Measurements from ENCODE around the gene CHD5. TPM values are rescaled to one million over a fixed set of nuclear protein-coding genes. Genes with fewer than 3 reads are reported as not detected.

The CHD5 gene
- under 1 TPM in 1 of 4 donors, not detected in 3; 0.05 TPM for total RNA-seq

- no peaks in the 10 kb centered on the region for H3K9me3 ChIP-seq
- DNase-seq, result no peak
- peaks cover 5% of the 10 kb centered on the region in 2 donors for H3K4me1 ChIP-seq
- H3K4me3 ChIP-seq, result peak within 1 kb of the TSS in 1 of 4 donors; percentile 20
- no peak for ATAC-seq
- intact Hi-C loops (cut with DNase I; ENCODE audit: low total_unique reads) (no loop called here), in situ Hi-C loops (cut with MboI; ENCODE audit: low sequenced_read_pairs in 4 of 4) (no loop called here)
- no peak within 1 kb of the TSS for H3K27ac ChIP-seq
- H3K36me3 ChIP-seq, result no peaks in the 10 kb centered on the region
- peaks cover 43 to 49% (median 45%) of the 10 kb centered on the region in 3 donors for H3K27me3 ChIP-seq
- no peak for TF ChIP-seq POLR2A (IDR thresholded peaks at IDR 0.05)
- peak in 1 of 5 experiments; percentile 13 for TF ChIP-seq CTCF (IDR thresholded peaks at IDR 0.05 in 4 of 5, conservative IDR thresholded peaks at IDR 0.05 in 1 of 5)
Measured at GRCh38 chr1:6180268-6180706, at the start of gene CHD5. TSS of gene CHD5 (minus strand) at chr1:6180321. CDS start at chr1:6180023, 298 bp downstream.

GRCh38 chr1:6225651-6226050 lies 45.5 kb upstream of the CHD5 start:
- H3K27me3 ChIP-seq, result no peaks in the 10 kb centered on the region
- in situ Hi-C loops (cut with MboI; ENCODE audit: low sequenced_read_pairs in 4 of 4), result loop anchor here in 1 of 4 donors (25.0 kb wide), 1 partner anchor 187 kb away; the partner anchor contains the start of genes ESPN and HES2
- no peak for ATAC-seq
- H3K36me3 ChIP-seq, result peaks cover 0 to 77% of the 10 kb centered on the region in 2 donors
- H3K4me3 ChIP-seq, result no peak overlapping the region
- H3K27ac ChIP-seq, result no peak overlapping the region
- H3K9me3 ChIP-seq, result no peaks in the 10 kb centered on the region
- no peak for DNase-seq
- intact Hi-C loops (cut with DNase I; ENCODE audit: low total_unique reads), result no loop called here
- TF ChIP-seq POLR2A (IDR thresholded peaks at IDR 0.05) (no peak), CTCF (IDR thresholded peaks at IDR 0.05 in 4 of 5, conservative IDR thresholded peaks at IDR 0.05 in 1 of 5) (no peak)
- peaks cover 11 to 15% of the 10 kb centered on the region in 2 donors for H3K4me1 ChIP-seq

DNA sequence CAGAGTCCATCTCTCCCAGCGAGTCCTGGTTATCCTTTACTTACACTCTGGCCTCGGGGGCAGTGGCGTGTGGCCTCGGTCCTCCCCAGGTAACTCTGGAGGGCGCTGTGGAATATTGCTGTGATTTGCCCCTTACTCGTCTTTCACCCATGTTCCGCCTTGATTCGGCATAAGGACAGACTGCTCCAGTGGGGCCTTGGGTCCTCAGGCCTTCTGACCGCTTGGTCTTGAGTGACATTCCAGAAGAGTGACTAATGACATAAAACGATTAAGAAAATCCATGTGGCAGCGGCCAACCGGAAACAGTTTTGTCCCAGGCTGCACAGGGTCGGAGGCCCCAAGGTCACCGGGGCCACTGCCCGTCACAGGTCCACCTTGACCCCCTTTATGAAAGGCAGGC lies 44.6 kb upstream of the CHD5 start:
- TF ChIP-seq CTCF (IDR thresholded peaks at IDR 0.05 in 4 of 5, conservative IDR thresholded peaks at IDR 0.05 in 1 of 5) (no peak), POLR2A (IDR thresholded peaks at IDR 0.05) (no peak)
- in situ Hi-C loops (cut with MboI; ENCODE audit: low sequenced_read_pairs in 4 of 4), result loop anchor here in 1 of 4 donors (25.0 kb wide), 1 partner anchor 188 kb away; the partner anchor contains the start of genes ESPN and HES2
- ATAC-seq, result no peak
- Histone ChIP-seq H3K9me3 (no peaks in the 10 kb centered on the region), H3K4me3 (no peak overlapping the region), H3K27ac (no peak overlapping the region), H3K4me1 (peaks cover 12 to 15% of the 10 kb centered on the region in 2 donors), H3K36me3 (peaks cover 0 to 67% of the 10 kb centered on the region in 2 donors), H3K27me3 (no peaks in the 10 kb centered on the region)
- intact Hi-C loops (cut with DNase I; ENCODE audit: low total_unique reads), result no loop called here
- no peak for DNase-seq

DNA sequence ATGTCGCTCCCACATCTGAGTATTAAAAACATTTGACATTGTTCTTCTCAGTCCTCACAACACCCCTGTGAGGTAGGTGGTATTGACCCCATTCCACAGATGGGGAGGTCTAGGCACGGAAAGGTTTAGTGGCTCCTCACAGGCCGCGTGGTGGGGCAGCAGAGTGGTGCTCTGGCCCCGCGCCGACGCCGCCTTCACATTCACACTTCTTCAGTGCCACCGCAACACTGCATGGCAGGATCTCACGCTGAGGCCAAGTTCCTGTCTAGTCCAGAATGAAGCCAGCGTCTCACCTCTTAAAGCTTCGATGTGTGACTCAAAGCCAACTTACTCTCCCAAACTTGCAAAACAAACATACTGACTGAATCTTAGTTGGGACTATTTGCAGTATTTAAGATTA lies 43.5 kb upstream of the CHD5 start:
- Histone ChIP-seq H3K27me3 (no peaks in the 10 kb centered on the region), H3K9me3 (no peaks in the 10 kb centered on the region), H3K4me1 (peaks cover 12 to 15% of the 10 kb centered on the region in 2 donors), H3K4me3 (no peak overlapping the region), H3K27ac (no peak overlapping the region), H3K36me3 (peaks cover 0 to 57% of the 10 kb centered on the region in 2 donors)
- no peak for DNase-seq
- ATAC-seq, result no peak
- intact Hi-C loops (cut with DNase I; ENCODE audit: low total_unique reads) (no loop called here), in situ Hi-C loops (cut with MboI; ENCODE audit: low sequenced_read_pairs in 4 of 4) (no loop called here)
- TF ChIP-seq POLR2A (IDR thresholded peaks at IDR 0.05), result no peak
- TF ChIP-seq CTCF (IDR thresholded peaks at IDR 0.05 in 4 of 5, conservative IDR thresholded peaks at IDR 0.05 in 1 of 5), result no peak

GRCh38 chr1:6222636-6223035 lies 42.5 kb upstream of the CHD5 start:
- Histone ChIP-seq H3K27me3 (no peaks in the 10 kb centered on the region), H3K36me3 (peaks cover 0 to 47% of the 10 kb centered on the region in 2 donors), H3K4me3 (no peak overlapping the region), H3K27ac (peak overlapping the region; percentile 17 to 52 (median 33)), H3K4me1 (peaks cover 12 to 15% of the 10 kb centered on the region in 2 donors), H3K9me3 (no peaks in the 10 kb centered on the region)
- intact Hi-C loops (cut with DNase I; ENCODE audit: low total_unique reads), result no loop called here
- DNase-seq, result no peak
- no peak for TF ChIP-seq POLR2A (IDR thresholded peaks at IDR 0.05)
- TF ChIP-seq CTCF (IDR thresholded peaks at IDR 0.05 in 4 of 5, conservative IDR thresholded peaks at IDR 0.05 in 1 of 5), result no peak
- in situ Hi-C loops (cut with MboI; ENCODE audit: low sequenced_read_pairs in 4 of 4), result no loop called here
- peak in 1 of 2 donors; percentile 28 for ATAC-seq

Measured in gastrocnemius medialis (tissue), 4 donors.